ENCODE measurements around the gene DUSP11. TPM values are rescaled to one million over a fixed set of nuclear protein-coding genes. Genes with fewer than 3 reads are reported as not detected.

The DUSP11 gene
- total and polyA plus RNA-seq, 9 of the 15 experiments (the other 6 are each of a cell fraction or from before 2014, with no cell fraction given): 20.7 to 79.8 (median 29.3) TPM

DNA sequence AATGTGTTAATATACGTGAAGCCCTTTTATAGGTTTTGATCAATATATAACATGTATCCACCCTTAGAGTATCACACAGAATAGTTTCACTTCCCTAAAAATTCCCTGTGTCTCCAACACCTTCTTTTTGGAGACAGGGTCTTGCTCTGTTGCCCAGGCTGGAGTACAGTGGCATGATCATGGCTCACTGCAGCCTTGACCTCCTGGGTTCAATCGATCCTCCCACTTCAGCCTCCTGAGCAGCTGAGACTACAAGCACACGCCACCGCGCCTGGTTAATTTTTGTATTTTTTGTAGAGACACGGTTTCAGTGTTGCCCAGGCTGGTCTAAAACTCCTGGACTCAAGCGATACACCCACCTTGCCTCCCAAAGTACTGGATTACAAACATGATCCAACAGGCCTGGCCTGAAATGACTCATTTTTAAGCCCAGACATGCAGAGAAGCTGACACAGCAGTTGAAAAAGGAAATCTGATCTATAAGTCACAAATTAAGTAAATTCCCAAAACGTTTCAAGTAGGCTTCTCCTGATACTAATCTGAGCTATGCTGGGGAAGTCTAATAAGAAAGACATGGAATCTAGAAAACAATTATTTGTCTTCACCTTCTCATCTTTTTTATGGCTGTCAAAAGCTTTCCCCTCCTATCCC lies 2.9 kb downstream of the DUSP11 start:
- Histone ChIP-seq H2AFZ (ENCODE audit: low read depth, low read length) (no peak overlapping the region), H3K4me3 (no peak overlapping the region), H3K27me3 (ENCODE audit: control insufficient read depth in 2 of 2, insufficient read depth in 2 of 2, low read length in 2 of 2) (no peaks in the 10 kb centered on the region), H3K9me1 (ENCODE audit: control insufficient read depth, insufficient read depth, low read length) (no peaks in the 10 kb centered on the region), H3K27ac (ENCODE audit: extremely low read depth, low read depth, low read length) (no peak overlapping the region), H3K9me3 (replicated peaks; ENCODE audit: control insufficient read depth, insufficient read depth, low read depth, low read length) (no peaks in the 10 kb centered on the region), H3K9ac (ENCODE audit: insufficient read depth in 1 of 2, low read depth in 2 of 2, low read length in 2 of 2) (no peak overlapping the region), H3K4me2 (ENCODE audit: insufficient read depth, low read length) (no peak overlapping the region), H4K20me1 (replicated peaks; ENCODE audit: control insufficient read depth, insufficient read depth, low read length) (no peaks in the 10 kb centered on the region), H3K36me3 (ENCODE audit: control insufficient read depth, insufficient read depth, low read length) (peaks cover 45% of the 10 kb centered on the region), H3K79me2 (ENCODE audit: control insufficient read depth, insufficient read depth, low read length) (peaks cover 19% of the 10 kb centered on the region), H3K4me1 (replicated peaks in 1 of 2; ENCODE audit: control insufficient read depth in 2 of 2, insufficient read depth in 2 of 2, low read length in 2 of 2) (peaks cover 3 to 7% of the 10 kb centered on the region in 2 experiments; a peak in 4 of 5 replicates)
- TF ChIP-seq ZNF639 (CRISPR knock-in tag; conservative IDR thresholded peaks at IDR 0.05 in 1 of 2, IDR thresholded peaks at IDR 0.05 in 1 of 2) (no peak), CBX3 (IDR thresholded peaks at IDR 0.05; ENCODE audit: borderline replicate concordance in 1 of 2, low read length in 2 of 2) (no peak), FOXA1 (IDR thresholded peaks at IDR 0.05; ENCODE audit: borderline replicate concordance) (no peak), YBX1 (IDR thresholded peaks at IDR 0.05) (no peak), IRF2 (CRISPR knock-in tag; IDR thresholded peaks at IDR 0.05) (no peak), ZNF3 (CRISPR knock-in tag; IDR thresholded peaks at IDR 0.05) (no peak), CTBP1 (IDR thresholded peaks at IDR 0.05; ENCODE audit: borderline replicate concordance) (no peak), RBFOX2 (IDR thresholded peaks at IDR 0.05; ENCODE audit: low read depth, low read length) (no peak)
- TF ChIP-seq, protein P1, sequence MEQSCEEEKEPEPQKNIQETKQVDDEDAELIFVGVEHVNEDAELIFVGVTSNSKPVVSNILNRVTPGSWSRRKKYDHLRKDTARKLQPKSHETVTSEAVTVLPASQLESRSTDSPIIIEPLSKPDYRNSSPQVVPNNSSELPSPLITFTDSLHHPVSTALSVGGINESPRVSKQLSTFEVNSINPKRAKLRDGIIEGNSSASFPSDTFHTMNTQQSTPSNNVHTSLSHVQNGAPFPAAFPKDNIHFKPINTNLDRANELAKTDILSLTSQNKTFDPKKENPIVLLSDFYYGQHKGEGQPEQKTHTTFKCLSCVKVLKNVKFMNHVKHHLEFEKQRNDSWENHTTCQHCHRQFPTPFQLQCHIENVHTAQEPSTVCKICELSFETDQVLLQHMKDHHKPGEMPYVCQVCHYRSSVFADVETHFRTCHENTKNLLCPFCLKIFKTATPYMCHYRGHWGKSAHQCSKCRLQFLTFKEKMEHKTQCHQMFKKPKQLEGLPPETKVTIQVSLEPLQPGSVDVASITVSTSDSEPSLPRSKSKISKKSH (CRISPR knock-in tag; IDR thresholded peaks at IDR 0.05): no peak
- TF ChIP-seq, protein P2, sequence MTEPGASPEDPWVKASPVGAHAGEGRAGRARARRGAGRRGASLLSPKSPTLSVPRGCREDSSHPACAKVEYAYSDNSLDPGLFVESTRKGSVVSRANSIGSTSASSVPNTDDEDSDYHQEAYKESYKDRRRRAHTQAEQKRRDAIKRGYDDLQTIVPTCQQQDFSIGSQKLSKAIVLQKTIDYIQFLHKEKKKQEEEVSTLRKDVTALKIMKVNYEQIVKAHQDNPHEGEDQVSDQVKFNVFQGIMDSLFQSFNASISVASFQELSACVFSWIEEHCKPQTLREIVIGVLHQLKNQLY (CRISPR knock-in tag; conservative IDR thresholded peaks at IDR 0.05): no peak
- ATAC-seq (no peak), DNase-seq (ENCODE audit: extremely low read depth in 1 of 4, low spot score in 3 of 4) (no peak), FAIRE-seq (no peak)
- ChIA-PET CTCF (ENCODE audit: low intra/inter-chr PET ratio) (no interaction called here), POLR2A (no interaction called here)
- BruUV-seq (replicated peaks): no TSS peak
- in situ Hi-C loops (cut with MboI): no loop called here
- WGBS (ENCODE audit: insufficient coverage, low coverage, missing lambda C conversion rate): 79% methylated on average over 8 of the region's 8 CpGs
- intact Hi-C loops (cut with micrococcal nuclease): loop anchor here (10.0 kb wide), 1 partner anchor 82 kb away; no protein-coding TSS in a partner anchor
